CD14-positive monocyte (primary cell): ENCODE data around the gene OPN1MW2. TPM values are rescaled to one million over a fixed set of nuclear protein-coding genes. Genes with fewer than 3 reads are reported as not detected.
"Not testable (repeated sequence)": the region's sequence is repeated elsewhere in the genome, so short reads cannot be mapped to it uniquely, and the experiment has no call there.

Experiments
- DNase-seq, 3 donors: peaks; one replicate each; pipeline ENCODE4 v3.0.0-alpha.2; 2011 to 2022
- H2AFZ ChIP-seq: 2 replicates; pipeline ENCODE4 v1.6.0; 2012; ENCODE audit warnings: mild to moderate bottlenecking, low read depth, low read length, inconsistent platforms; ENCODE audit not compliant: insufficient read depth, poor library complexity, severe bottlenecking
- H3K27ac ChIP-seq, 2 donors: 1 replicate in 1 of 2; 2 replicates in 1 of 2; pipeline ENCODE4 v1.5.1; 2012 to 2013; ENCODE audit warnings: low read length in 2 of 2, control low read depth in 1 of 2, inconsistent platforms in 1 of 2, low read depth in 1 of 2, mild to moderate bottlenecking in 1 of 2
- H3K27me3 ChIP-seq, 2 donors: one replicate each; pipeline versions ENCODE4 v1.6.0 to v1.6.1; 2011 to 2013; ENCODE audit warnings: low read length in 2 of 2; ENCODE audit not compliant: control insufficient read depth in 2 of 2, insufficient read depth in 2 of 2
- H3K36me3 ChIP-seq, 2 donors: replicated peaks in 1 of 2; 1 replicate in 1 of 2; 2 replicates in 1 of 2; pipeline versions ENCODE4 v1.5.1 to v1.6.1; 2012 to 2013; ENCODE audit warnings: low read length in 2 of 2, control low read depth in 1 of 2, inconsistent platforms in 1 of 2, mild to moderate bottlenecking in 1 of 2; ENCODE audit not compliant: insufficient read depth in 2 of 2, control insufficient read depth in 1 of 2
- H3K4me1 ChIP-seq, 2 donors: 1 replicate in 1 of 2; 2 replicates in 1 of 2; pipeline versions ENCODE4 v1.5.1 to v1.6.1; 2012 to 2013; ENCODE audit warnings: low read length in 2 of 2, control low read depth in 1 of 2, inconsistent platforms in 1 of 2, mild to moderate bottlenecking in 1 of 2, moderate library complexity in 1 of 2; ENCODE audit not compliant: insufficient read depth in 2 of 2, control insufficient read depth in 1 of 2
- H3K4me2 ChIP-seq: replicated peaks from 2 replicates; pipeline ENCODE3; 2012; ENCODE audit warnings: low read length, moderate library complexity, mild to moderate bottlenecking; ENCODE audit not compliant: poor library complexity, severe bottlenecking; ENCODE audit errors: extremely low read depth
- H3K4me3 ChIP-seq, 3 experiments: fragments of 200-600 bp in 1 of 3; sonication (generic) in 1 of 3; replicated peaks in 1 of 3; 1 replicate in 2 of 3; 2 replicates in 1 of 3; pipeline ENCODE4 v1.5.1; 2011 to 2013; ENCODE audit warnings: low read length in 3 of 3, mild to moderate bottlenecking in 3 of 3, control low read depth in 2 of 3, low read depth in 2 of 3, inconsistent platforms in 1 of 3, moderate library complexity in 1 of 3
- H3K79me2 ChIP-seq: 2 replicates; pipeline ENCODE4 v1.6.0; 2012; ENCODE audit warnings: mild to moderate bottlenecking, control low read depth, inconsistent platforms, low read length, moderate library complexity; ENCODE audit not compliant: insufficient read depth
- H3K9ac ChIP-seq: 2 replicates; pipeline ENCODE4 v1.6.0; 2017; ENCODE audit warnings: low read length, mild to moderate bottlenecking; ENCODE audit not compliant: insufficient read depth, poor library complexity, severe bottlenecking
- H3K9me3 ChIP-seq, 2 donors: replicated peaks in 1 of 2; 1 replicate in 1 of 2; 2 replicates in 1 of 2; pipeline versions ENCODE4 v1.5.1 to v1.6.1; 2012 to 2013; ENCODE audit warnings: low read length in 2 of 2, control low read depth in 1 of 2; ENCODE audit not compliant: control insufficient read depth in 1 of 2, insufficient read depth in 1 of 2
- H4K20me1 ChIP-seq: 2 replicates; pipeline ENCODE4 v1.6.0; 2012; ENCODE audit warnings: mild to moderate bottlenecking, low read length, control low read depth, moderate library complexity; ENCODE audit not compliant: insufficient read depth
- H3K27ac Mint-ChIP-seq, 7 donors: one replicate each; pipeline ENCODE4 v1.8.0; 2020; ENCODE audit warnings: mild to moderate bottlenecking in 7 of 7, mixed read lengths in 7 of 7, moderate library complexity in 6 of 7, inconsistent platforms in 2 of 7
- H3K27me3 Mint-ChIP-seq, 3 donors: one replicate each; pipeline ENCODE4 v1.8.0; 2021 to 2022; ENCODE audit warnings: low read depth in 3 of 3, mild to moderate bottlenecking in 3 of 3, mixed read lengths in 3 of 3, moderate library complexity in 3 of 3, inconsistent platforms in 1 of 3
- H3K36me3 Mint-ChIP-seq, 2 donors: one replicate each; pipeline ENCODE4 v1.8.0; 2020; ENCODE audit warnings: mixed read lengths in 2 of 2, inconsistent platforms in 1 of 2, mild to moderate bottlenecking in 1 of 2
- H3K4me1 Mint-ChIP-seq: one replicate; pipeline ENCODE4 v1.8.0; 2020; ENCODE audit warnings: mild to moderate bottlenecking, mixed read lengths
- H3K4me3 Mint-ChIP-seq, 2 donors: one replicate each; pipeline ENCODE4 v1.8.0; 2020; ENCODE audit warnings: mild to moderate bottlenecking in 2 of 2, mixed read lengths in 2 of 2, moderate library complexity in 1 of 2
- H3K9me3 Mint-ChIP-seq, 7 donors: one replicate each; pipeline ENCODE4 v1.8.0; 2020 to 2022; ENCODE audit warnings: mixed read lengths in 7 of 7, mild to moderate bottlenecking in 6 of 7, moderate library complexity in 6 of 7, inconsistent platforms in 2 of 7
- WGBS: methylation state at CpG from one replicate; pipeline ENCODE4 v1.1.5; 2013; ENCODE audit warnings: missing lambda C conversion rate; ENCODE audit not compliant: insufficient coverage; 5-methylcytosine and 5-hydroxymethylcytosine counted together
- intact Hi-C, 2 donors: fragments of 100-400 bp; cut with micrococcal nuclease; formaldehyde crosslinking; loops; one replicate each; pipeline versions ENCODE4 v1.15.0 to v1.15.1; 2023
- polyA plus RNA-seq, 3 donors: library from polyadenylated mRNA; depleted of rRNA in 1 of 3; unstranded in 2 of 3; stranded (reverse) in 1 of 3; fragments of 300-500 nt in 2 of 3; fragments of >200 nt in 1 of 3; fragmentation: Illumina TruSeq in 2 of 3; gene quantifications; 1 replicate in 2 of 3; 2 replicates in 1 of 3; pipeline ENCODE4 v1.2.3, GENCODE V29; 2012 to 2021

The OPN1MW2 gene
- polyA plus RNA-seq, 3 donors, result not detected

DNA sequence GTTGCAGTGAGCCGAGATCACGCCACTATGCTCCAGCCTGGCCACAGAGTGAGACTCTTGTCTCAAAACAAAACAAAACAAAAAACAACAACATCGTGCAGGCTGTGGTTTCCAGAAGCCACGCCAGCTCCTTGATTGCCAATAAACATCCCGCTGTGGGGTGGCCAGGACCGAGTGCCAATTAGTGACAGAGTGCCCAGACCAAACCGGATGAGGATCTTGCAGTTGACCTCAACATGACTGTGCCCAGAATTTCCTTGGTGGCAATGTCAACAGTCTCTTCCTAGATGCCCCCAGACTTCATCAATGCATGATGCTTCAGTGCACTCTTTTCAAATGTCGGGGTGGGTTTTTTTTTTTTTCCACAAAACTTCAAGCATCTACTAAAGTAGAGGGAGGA is 35.8 kb upstream of the OPN1MW2 start:
- H3K27me3 Mint-ChIP-seq, H3K36me3 ChIP-seq, H3K27ac Mint-ChIP-seq, H3K4me1 Mint-ChIP-seq, H2AFZ ChIP-seq, H3K4me2 ChIP-seq, H3K9ac ChIP-seq, H3K9me3 Mint-ChIP-seq, intact Hi-C loops, H3K9me3 ChIP-seq, H3K36me3 Mint-ChIP-seq, H3K4me3 ChIP-seq, H3K27ac ChIP-seq, H4K20me1 ChIP-seq, H3K4me1 ChIP-seq, H3K27me3 ChIP-seq, H3K4me3 Mint-ChIP-seq, H3K79me2 ChIP-seq, DNase-seq: not testable (repeated sequence)
- no CpG with 5 or more reads among the region's 8 CpGs for WGBS

DNA sequence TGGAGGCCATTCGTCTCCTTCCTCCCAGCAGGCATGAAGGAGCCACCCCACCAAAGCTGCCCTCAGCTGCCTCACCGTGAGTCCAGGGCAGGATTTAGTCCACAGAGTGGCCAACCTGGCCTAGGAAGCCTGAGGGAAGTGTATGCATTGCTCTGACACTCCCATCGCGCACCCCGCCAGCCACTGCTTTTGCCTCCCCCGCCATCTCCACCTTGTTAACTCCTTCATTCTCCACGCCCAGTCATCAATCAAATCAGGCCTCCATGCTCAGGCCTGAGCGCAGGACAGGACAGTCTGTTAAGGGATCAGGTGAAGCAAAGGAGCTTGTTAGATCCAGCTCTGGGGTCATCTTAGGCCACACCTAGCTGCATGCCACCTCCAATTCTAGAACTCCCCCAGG is 26.7 kb upstream of the OPN1MW2 start:
- no CpG with 5 or more reads among the region's 8 CpGs for WGBS
- H4K20me1 ChIP-seq, H3K9me3 Mint-ChIP-seq, H3K27me3 Mint-ChIP-seq, H3K4me3 ChIP-seq, DNase-seq, H3K4me1 Mint-ChIP-seq, H3K9ac ChIP-seq, H3K4me1 ChIP-seq, H3K27ac Mint-ChIP-seq, H3K4me2 ChIP-seq, H3K27me3 ChIP-seq, H3K9me3 ChIP-seq, H3K27ac ChIP-seq, H3K79me2 ChIP-seq, H3K36me3 ChIP-seq, intact Hi-C loops, H3K4me3 Mint-ChIP-seq, H3K36me3 Mint-ChIP-seq, H2AFZ ChIP-seq: not testable (repeated sequence)

DNA sequence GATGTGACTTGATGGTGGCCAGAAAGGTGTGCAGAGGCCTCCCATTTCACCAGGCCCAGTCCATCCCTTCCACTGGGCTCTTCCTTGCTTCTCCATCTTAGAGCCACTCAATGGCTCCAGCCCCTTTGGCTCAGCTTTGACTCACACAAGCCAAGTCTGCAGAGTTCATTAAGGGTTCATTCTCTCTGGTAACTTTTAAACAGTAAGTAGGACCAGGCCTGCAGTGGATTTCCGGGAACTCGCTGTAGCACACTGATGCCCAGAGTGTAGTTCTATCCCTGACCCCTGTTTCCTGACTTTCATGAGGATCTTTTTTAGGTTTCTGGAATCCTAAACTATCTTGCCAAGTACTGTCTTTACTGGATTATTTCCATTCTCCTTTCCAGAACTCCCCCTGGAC is 25.2 kb upstream of the OPN1MW2 start:
- H3K27ac Mint-ChIP-seq, H3K9me3 ChIP-seq, H3K4me3 ChIP-seq, H3K4me3 Mint-ChIP-seq, H3K4me1 ChIP-seq, H3K9me3 Mint-ChIP-seq, H3K27ac ChIP-seq, H4K20me1 ChIP-seq, H3K4me1 Mint-ChIP-seq, H3K9ac ChIP-seq, DNase-seq, H3K36me3 Mint-ChIP-seq, H3K36me3 ChIP-seq, intact Hi-C loops, H2AFZ ChIP-seq, H3K79me2 ChIP-seq, H3K27me3 Mint-ChIP-seq, H3K4me2 ChIP-seq, H3K27me3 ChIP-seq: not testable (repeated sequence)
- WGBS, result no CpG with 5 or more reads among the region's 2 CpGs

DNA sequence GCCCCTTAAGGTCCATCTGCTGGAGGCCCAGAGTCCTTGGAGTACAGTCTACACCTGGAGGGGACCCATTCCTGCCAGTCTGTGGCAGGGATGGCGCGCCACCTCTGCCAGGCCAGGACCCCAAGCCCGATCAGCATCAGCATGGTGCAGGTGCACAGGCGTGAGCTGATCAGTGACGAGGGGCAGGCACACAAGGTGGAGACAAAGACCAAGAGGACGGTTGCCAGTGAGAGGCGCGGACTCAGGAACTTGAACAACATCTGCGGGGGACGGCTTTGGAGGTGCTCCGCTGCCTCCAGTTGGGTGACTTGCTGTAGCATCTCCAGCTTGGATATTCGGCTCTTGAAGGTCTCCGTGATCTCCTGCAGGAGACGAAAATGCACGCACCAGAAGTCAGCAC is 23.1 kb upstream of the OPN1MW2 start:
- H3K9me3 Mint-ChIP-seq, H4K20me1 ChIP-seq, H3K4me1 ChIP-seq, H3K27me3 Mint-ChIP-seq, intact Hi-C loops, H3K4me1 Mint-ChIP-seq, H3K9ac ChIP-seq, H3K27ac Mint-ChIP-seq, H3K4me3 ChIP-seq, H3K27me3 ChIP-seq, H3K79me2 ChIP-seq, H3K4me2 ChIP-seq, DNase-seq, H3K9me3 ChIP-seq, H3K4me3 Mint-ChIP-seq, H3K36me3 Mint-ChIP-seq, H3K36me3 ChIP-seq, H3K27ac ChIP-seq, H2AFZ ChIP-seq: not testable (repeated sequence)
- WGBS, result no CpG with 5 or more reads among the region's 15 CpGs
